Bone marrow (tissue), 2 donors: Measurements from ENCODE around the gene ITGA3.

Experiments
- DNase-seq, 2 donors: peaks; one replicate each; lab custom pipeline; 2025; lab: John Stamatoyannopoulos, UW

ITGA3 gene

DNA sequence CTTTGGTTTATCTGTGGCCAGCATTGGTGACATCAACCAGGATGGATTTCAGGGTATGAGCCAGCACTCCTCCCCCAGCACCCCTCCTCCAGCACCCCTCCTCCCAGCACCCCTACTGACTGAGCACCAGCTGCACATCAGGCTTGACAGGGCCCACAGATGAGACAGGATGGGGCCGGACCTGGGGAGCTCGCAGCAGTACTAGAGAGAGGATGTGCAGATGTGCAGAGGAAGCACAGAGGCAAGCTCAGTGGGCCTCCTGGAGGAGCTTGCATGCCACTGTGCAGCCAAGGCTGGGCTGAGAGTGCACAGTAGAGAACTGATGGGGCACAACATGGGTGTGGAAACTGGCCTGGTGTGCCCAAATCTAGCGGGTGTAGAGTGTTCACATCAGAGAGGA lies 16.2 kb downstream of the ITGA3 start:
- no peak for DNase-seq

DNA sequence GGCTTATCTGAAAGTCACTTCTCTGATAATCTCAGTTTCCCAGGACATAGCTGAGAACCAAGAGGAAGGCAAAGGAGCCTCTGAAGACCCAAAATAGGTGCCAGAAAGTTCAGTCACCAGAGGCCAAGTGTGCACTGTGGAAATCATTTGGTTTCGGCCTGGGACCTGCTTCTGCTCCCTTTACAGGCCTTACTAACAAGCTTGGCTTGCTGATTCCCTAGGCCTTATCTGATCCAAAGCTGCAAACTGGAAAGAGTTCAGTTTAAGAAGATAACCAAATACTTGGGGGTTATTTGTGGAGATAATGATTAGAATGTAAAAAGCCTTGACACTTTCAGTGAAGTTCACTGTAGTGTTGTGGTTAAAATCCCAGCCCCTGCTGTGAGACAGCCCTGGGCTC lies 17.0 kb downstream of the ITGA3 start:
- no peak for DNase-seq

DNA sequence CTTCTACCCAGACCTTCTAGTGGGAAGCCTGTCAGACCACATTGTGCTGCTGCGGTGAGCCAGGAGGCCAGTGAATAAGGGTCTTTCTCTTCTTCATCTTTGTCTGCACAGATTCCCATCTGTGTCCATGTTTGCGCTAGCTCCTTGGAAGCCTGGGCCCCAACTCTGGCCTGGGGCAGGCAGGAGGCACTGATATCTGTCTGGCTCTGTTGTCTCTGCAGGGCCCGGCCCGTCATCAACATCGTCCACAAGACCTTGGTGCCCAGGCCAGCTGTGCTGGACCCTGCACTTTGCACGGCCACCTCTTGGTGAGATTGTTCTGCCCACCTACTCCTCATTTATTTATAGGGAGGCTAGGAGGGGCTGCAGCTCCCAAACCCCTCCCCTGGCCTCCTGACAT lies 18.3 kb downstream of the ITGA3 start:
- DNase-seq, result no peak

DNA sequence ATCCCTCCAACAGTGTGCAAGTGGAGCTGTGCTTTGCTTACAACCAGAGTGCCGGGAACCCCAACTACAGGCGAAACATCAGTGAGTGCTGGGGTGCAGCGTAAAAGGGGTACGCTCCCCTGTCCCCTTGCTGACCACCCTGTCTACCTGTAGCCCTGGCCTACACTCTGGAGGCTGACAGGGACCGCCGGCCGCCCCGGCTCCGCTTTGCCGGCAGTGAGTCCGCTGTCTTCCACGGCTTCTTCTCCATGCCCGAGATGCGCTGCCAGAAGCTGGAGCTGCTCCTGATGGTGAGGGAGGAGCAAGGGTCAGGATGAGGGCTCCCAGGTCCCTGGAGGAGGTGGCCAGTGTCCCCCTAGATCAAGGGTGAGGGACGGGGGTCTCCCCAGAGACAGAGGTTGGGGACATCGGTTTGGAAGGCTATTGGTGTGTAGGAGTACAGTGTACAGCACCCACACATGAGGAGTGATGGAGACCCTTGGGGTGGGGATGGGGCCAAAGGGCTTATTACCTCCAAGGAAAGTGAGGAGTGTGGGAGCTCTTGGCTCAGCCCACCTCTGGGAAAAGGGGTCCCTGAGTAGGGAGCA lies 19.6 kb downstream of the ITGA3 start:
- DNase-seq, result no peak

DNA sequence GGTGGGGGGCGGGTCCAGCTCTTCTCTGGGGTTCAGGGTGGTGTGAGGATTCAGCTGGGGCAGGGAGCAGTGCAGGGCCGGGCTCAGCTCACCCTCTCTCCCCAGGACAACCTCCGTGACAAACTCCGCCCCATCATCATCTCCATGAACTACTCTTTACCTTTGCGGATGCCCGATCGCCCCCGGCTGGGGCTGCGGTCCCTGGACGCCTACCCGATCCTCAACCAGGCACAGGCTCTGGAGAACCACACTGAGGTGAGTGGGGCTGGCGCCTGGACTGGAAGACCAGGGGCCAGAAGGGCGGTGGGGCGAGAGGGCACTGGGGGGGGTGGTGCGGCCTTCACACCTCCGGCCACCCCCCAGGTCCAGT lies 20.3 kb downstream of the ITGA3 start:
- no peak for DNase-seq

DNA sequence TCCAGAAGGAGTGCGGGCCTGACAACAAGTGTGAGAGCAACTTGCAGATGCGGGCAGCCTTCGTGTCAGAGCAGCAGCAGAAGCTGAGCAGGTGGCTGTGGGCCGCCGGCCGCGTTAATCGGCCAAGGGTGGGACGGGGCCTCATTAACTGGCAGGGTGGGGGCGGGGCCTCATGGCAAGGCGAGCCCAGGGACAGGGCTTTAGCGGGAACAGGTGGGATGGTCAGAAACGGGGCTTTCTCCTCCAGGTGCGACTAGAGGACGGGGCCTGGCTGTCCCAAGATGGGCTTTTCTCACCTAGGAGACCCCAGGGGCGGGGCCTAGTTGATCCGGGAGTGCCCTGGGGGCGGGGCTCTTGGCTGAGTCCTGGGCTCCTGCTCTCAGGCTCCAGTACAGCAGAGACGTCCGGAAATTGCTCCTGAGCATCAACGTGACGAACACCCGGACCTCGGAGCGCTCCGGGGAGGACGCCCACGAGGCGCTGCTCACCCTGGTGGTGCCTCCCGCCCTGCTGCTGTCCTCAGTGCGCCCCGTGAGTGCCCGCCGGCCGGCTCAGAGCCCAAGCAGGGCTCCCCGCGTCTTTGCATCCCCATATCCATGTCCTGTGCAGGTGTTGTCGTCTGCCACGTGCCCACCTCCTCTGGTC lies 20.8 kb downstream of the ITGA3 start:
- DNase-seq, result no peak

DNA sequence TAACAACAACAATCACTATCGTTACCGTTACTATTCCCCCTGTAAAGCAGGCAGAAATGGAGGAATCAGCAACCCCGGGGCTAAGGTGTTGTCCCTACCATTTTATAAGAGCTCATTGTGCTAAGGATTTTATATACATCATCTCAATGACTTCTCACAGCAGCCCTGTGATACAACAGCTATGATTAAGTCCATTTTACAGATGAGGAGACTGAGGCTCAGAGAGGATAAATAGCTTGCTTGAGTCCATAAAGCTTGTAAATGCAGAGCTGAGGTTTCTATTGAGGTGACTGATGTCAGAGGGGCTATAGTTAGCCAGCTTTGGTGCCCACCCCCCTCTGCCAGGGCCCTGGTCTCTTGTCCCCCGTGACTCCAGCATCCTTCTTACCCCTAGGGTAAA lies 22.5 kb downstream of the ITGA3 start:
- DNase-seq, result no peak

DNA sequence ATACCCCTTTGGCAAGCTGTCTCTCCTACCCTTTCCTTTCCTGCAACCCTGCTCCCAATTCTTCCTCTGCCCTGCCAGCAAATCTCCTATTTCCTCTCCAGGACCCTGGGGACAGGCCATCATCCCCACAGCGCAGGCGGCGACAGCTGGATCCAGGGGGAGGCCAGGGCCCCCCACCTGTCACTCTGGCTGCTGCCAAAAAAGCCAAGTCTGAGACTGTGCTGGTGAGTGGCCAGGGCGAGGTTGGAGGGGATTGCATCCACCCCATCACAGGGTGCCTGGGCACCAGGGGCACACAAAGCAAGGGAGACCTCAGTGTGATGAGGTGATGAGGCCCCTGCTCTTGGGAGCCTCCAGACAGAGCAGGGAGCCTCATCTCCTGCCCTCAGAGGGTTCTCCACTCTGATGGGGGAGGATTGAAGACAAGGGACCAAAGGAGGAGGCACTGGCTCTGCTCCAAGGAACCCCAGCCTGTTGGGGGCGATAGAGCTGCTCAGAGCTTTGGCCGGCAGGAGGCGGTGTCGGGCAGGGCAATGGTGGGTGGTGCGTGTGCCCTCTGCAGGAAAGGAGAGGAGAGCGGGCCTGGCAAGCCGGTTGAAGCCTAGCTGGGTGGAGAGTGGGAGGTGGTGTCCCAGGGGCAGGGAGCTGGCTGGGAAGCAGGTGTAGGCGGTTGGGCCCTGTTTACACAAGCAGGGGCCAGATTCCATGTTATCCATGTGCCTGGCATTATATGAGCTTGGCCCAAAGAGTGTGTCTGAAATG lies 23.6 kb downstream of the ITGA3 start:
- DNase-seq, result no peak

DNA sequence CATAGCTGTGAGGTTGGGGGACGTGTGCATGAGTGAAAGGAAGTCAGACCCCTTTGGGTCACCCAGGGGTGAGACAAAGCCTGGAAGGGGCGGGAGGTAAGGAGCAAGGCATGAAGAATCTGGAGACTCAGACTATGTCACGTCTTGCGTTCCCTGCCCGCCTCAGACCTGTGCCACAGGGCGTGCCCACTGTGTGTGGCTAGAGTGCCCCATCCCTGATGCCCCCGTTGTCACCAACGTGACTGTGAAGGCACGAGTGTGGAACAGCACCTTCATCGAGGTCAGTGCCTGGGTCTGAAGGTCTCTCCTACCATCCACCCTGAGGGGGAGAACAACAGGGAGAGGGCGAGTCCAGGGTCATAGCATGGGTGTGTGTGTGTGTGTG lies 24.2 kb downstream of the ITGA3 start:
- no peak for DNase-seq

DNA sequence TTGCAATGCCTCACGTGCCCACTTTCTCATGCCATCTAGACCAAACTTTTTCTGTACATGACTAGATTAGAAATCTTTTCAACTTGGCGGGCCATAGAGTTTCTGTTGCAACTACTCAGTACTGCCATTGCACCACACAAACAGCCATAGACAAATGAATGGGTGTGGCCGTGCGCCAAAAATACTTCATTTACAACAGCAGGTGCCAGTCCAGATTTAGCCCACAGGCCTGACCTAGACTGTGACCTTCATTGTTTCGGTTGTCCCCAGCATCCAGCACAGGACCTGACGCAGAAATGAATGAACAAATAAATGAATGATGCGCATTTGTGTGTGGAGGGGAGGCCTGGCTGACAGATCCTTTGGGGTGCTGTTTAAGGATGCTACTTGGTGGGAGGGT lies 24.9 kb downstream of the ITGA3 start:
- no peak for DNase-seq

DNA sequence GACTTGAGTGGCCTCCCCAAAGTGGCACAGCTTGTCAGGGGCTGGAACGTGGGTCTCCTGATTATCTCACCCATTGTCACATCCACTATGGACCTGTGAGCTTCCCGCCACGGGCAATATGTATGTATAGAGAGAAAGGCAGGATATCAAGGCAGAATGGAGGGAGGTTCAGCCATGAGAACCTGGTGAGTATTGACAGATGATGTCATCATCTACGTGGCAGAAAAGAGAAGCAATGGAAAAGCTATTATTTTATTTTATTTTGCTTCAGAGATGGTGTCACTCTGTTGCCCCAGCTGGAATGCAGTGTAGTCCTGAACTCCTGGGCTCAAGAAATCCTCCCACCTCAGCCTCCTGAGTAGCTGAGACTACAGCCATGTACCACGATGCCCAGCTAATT lies 25.8 kb downstream of the ITGA3 start:
- no peak for DNase-seq

DNA sequence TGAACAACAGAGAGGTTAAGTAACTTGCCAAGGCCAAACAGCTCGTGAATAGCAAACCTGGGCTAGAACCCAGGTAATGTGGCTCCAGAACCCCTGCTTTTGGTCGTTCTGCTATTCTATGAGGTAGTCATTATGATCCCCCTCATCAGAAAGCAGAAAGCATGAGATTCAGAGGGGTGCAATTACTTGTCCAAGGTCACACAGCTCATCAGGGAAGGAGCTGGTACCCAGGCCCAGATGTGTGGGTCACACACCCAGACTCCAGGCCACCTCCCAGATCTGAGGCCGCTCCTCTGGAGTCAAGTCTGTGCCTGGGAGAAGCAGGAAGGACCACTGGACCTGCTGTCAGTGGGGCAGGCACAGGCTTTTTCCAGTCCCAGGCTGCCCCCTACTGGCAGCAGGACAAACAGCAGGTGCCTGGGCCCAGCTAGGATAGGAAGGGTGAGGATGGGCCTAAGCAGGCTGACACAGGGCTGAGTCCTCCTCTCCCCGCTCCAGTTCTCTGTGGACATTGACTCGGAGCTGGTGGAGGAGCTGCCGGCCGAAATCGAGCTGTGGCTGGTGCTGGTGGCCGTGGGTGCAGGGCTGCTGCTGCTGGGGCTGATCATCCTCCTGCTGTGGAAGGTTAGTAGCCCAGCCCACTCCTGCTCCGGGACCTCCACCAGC lies 31.5 kb downstream of the ITGA3 start:
- DNase-seq, result peak; percentile 51 to 54

DNA sequence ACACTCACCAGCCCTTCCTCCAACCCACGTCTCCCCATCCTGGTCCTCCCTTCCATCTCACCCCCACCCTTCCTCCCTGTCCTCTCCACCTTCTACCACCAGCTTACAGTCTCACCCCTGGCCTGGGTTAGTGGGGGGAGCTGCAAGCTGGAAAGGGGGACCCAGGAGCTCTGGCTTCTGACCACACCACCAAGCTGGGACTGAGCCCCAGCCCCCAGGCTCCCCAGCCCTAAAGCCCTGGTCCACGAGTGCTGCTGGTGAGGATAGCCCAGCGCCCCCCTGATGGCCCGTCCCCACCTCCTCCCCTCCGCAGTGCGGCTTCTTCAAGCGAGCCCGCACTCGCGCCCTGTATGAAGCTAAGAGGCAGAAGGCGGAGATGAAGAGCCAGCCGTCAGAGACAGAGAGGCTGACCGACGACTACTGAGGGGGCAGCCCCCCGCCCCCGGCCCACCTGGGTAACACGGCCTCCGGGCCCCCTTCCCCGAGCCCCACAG lies 32.0 kb downstream of the ITGA3 start:
- no peak for DNase-seq

DNA sequence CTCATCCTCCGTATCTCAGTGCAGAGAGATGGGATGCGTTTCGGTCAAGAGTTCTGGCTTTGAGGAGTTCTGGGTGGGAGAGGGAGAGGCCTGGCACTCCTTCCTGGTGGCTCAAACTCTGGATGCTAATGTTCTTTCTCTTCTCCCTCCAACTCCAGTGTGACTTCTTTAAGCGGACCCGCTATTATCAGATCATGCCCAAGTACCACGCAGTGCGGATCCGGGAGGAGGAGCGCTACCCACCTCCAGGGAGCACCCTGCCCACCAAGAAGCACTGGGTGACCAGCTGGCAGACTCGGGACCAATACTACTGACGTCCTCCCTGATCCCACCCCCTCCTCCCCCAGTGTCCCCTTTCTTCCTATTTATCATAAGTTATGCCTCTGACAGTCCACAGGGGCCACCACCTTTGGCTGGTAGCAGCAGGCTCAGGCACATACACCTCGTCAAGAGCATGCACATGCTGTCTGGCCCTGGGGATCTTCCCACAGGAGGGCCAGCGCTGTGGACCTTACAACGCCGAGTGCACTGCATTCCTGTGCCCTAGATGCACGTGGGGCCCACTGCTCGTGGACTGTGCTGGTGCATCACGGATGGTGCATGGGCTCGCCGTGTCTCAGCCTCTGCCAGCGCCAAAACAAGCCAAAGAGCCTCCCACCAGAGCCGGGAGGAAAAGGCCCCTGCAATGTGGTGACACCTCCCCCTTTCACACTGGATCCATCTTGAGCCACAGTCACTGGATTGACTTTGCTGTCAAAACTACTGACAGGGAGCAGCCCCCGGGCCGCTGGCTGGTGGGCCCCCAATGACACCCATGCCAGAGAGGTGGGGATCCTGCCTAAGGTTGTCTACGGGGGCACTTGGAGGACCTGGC lies 33.3 kb downstream of the ITGA3 start:
- DNase-seq, result no peak

DNA sequence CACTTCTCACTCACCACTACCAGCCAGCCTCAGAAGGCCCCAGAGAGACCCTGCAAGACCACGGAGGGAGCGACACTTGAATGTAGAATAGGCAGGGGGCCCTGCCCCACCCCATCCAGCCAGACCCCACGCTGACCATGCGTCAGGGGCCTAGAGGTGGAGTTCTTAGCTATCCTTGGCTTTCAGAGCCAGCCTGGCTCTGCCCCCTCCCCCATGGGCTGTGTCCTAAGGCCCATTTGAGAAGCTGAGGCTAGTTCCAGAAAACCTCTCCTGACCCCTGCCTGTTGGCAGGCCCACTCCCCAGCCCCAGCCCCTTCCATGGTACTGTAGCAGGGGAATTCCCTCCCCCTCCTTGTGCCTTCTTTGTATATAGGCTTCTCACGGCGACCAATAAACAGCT lies 34.2 kb downstream of the ITGA3 start:
- no peak for DNase-seq

DNA sequence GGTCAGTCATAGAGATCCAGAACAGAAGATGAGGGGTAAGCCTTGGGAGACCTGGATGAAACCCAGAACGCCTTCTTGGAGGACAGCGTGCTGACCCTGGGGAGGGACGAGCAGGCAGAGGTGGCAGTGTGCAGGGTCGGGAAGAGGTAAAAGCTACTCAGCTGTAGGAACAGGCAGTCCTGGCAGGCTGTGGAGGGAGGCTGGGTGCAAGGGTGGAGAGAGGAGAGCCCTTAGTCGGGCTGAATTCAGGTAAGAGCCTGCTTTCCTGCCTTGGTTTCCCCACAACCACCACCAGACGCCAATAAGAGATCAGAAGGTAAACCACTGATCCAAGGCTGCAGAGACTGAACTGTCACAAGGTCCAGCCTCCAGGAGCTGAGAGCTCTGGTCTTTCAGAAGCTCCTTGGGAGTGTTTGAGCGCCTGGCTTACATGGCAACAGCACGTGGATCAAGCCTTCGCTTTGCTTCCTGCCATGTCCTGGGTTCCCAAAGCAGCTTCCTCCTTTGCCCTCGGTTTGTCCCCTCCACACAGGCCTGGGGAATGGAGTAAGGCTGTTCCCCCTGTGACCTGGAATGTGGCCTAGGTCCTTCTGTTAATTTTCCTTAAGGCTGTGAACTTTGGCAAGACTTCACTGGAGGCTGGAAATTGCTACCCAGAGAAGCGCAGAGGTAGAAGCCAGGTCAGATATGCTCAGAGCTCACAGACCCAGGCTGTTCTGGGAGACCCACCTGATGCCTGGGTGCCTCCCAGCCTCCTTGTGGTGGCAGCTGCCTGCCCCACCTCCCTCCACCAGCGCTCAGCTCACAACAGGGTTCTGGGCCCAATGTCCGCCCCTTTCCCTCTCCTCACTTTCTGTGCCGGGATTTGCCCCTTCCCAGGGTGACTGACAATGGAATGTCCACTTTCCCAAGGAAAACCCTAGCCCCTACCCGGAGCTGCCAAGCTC lies 35.3 kb downstream of the ITGA3 start:
- no peak for DNase-seq

DNA sequence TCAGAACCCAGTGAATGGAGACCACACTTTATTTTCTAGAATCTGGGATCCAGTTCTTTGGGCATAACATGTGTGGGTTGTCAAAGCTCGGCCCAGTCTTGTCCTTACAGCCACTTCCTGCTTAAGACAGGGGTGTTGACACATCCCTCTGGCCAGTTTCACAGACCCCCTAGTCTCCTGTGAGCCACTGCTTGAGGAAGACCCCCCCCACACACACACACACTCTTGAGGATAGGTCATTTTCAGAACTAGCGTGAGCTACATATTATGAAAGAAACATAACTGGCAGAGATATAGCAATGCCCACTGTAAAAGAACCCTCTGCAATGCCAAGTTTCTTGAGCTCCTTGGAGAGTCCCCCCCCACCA lies 36.0 kb downstream of the ITGA3 start:
- no peak for DNase-seq

DNA sequence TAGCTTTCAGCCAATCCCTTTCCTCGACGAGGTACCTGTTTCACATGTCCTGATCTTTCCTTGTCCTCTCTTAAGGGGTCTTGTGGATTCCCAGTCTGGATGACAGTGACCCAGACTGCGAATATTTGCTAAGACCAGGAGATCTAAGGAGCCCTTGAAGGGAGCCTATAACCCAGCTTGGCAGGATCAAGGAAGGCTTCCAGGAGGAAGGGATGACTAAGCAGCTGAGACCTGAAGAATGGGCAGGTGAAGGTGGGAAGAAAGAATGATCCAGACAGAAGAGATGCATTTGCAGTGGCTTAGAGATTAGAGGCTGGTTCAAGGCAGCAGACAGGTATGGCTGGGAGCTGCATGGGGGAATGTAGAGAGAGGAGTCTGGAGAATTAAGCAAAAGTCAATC lies 37.3 kb downstream of the ITGA3 start:
- no peak for DNase-seq

DNA sequence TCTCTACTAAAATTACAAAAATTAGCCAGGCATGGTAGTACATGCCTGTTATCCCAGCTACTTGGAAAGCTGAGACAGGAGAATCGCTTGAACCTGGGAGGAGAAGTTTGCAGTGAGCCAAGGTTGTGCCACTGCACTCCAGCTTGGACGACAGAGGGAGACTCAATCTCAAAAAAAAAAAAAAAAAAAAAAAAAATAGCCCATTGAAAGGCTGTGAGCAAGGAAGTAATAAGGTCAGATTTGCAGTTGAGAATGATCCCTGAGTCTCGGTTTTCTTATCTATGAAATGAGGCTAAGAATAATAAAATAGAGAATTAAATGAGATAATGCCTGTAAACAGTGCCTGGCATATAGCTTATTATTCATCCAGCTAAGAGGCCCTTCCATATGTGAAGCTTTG lies 37.9 kb downstream of the ITGA3 start:
- no peak for DNase-seq

DNA sequence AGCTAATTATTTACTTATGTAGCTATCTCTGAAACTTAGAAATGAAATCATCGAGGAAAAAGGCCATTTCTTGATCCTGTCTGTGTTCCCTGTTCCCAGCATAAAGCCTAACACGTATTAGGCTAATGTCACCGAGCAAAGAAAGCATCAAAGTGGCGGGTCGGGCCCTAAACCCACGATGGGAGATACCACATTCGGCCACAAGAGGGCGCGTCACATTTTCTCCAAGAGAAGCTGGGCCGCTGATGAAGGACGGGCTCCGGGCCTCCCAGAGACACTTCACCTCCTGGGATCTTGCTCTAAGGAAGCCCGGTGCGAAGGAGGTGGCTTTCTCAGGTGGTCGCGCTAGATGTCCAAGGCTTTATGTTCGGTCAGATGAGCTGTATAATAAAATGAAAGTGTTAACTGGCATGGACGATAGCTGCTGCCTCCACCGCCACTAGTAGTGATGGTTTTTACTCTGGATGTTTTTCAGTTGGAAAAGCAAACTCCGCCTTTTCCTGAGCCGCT lies 38.4 kb downstream of the ITGA3 start:
- DNase-seq, result peak; percentile 72 to 78
